GM23338 (cell line): ENCODE measurements around the gene RAD51B. TPM values are rescaled to one million over a fixed set of nuclear protein-coding genes. Genes with fewer than 3 reads are reported as not detected.

ENCODE experiments used
- ATAC-seq: fragments of 200-7000 bp; cut with Tn5 transposase; 3 replicates; pipeline ENCODE4 v1.9.1; 2020
- DNase-seq: peaks from one replicate; pipeline ENCODE4 v3.0.0-alpha.2; 2015; ENCODE audit warnings: low spot score
- H2AFZ ChIP-seq: fragments of 200-600 bp; sonication (generic); 2 replicates; pipeline ENCODE4 v1.8.0; 2016; ENCODE audit warnings: antibody characterized with exemption, mild to moderate bottlenecking, moderate library complexity
- H3F3A ChIP-seq: fragments of 200-600 bp; sonication (generic); replicated peaks from 2 replicates; pipeline ENCODE4 v1.8.0; 2017; ENCODE audit warnings: antibody characterized with exemption, mixed run types, low read depth
- H3K27ac ChIP-seq: fragments of 200-600 bp; sonication (generic); 2 replicates; pipeline ENCODE4 v1.6.1; 2016; ENCODE audit warnings: low read depth
- H3K27me3 ChIP-seq: fragments of 200-600 bp; sonication (generic); 2 replicates; pipeline ENCODE4 v1.8.0; 2016; ENCODE audit warnings: mild to moderate bottlenecking, mixed run types, moderate library complexity; ENCODE audit not compliant: insufficient read depth
- H3K36me3 ChIP-seq: fragments of 200-600 bp; sonication (generic); 2 replicates; pipeline ENCODE4 v1.8.0; 2016; ENCODE audit warnings: mild to moderate bottlenecking; ENCODE audit not compliant: insufficient read depth
- H3K4me1 ChIP-seq: fragments of 200-600 bp; sonication (generic); 2 replicates; pipeline ENCODE4 v1.8.0; 2016; ENCODE audit warnings: mild to moderate bottlenecking, moderate library complexity; ENCODE audit not compliant: insufficient read depth
- H3K4me2 ChIP-seq: fragments of 200-600 bp; sonication (generic); 2 replicates; pipeline ENCODE4 v1.7.1; 2017; ENCODE audit warnings: mixed run types
- H3K4me3 ChIP-seq: fragments of 200-600 bp; sonication (generic); 2 replicates; pipeline ENCODE4 v1.6.1; 2016; ENCODE audit warnings: mixed run types
- H3K79me2 ChIP-seq: fragments of 200-600 bp; sonication (generic); replicated peaks from 2 replicates; pipeline ENCODE4 v1.8.0; 2017; ENCODE audit warnings: mild to moderate bottlenecking; ENCODE audit not compliant: insufficient read depth
- H3K9me2 ChIP-seq: fragments of 200-600 bp; sonication (generic); 2 replicates; pipeline ENCODE4 v1.8.0; 2017; ENCODE audit not compliant: insufficient read depth
- H4K20me1 ChIP-seq: fragments of 200-600 bp; sonication (generic); replicated peaks from 2 replicates; pipeline ENCODE4 v1.8.0; 2017; ENCODE audit warnings: mild to moderate bottlenecking; ENCODE audit not compliant: insufficient read depth
- H3K27ac Mint-ChIP-seq: 2 replicates; pipeline ENCODE4 v1.8.0; 2020; ENCODE audit warnings: inconsistent platforms, mild to moderate bottlenecking, moderate library complexity, mixed read lengths
- H3K27me3 Mint-ChIP-seq: 3 replicates; pipeline ENCODE4 v1.8.0; 2022; ENCODE audit warnings: low read depth, mild to moderate bottlenecking, moderate library complexity, mixed read lengths, inconsistent platforms; ENCODE audit not compliant: insufficient read depth, poor library complexity
- H3K36me3 Mint-ChIP-seq: 3 replicates; pipeline ENCODE4 v1.8.0; 2021; ENCODE audit warnings: low read depth, mild to moderate bottlenecking, inconsistent platforms, moderate library complexity, mixed read lengths
- H3K4me1 Mint-ChIP-seq: 3 replicates; pipeline ENCODE4 v1.8.0; 2020; ENCODE audit warnings: mild to moderate bottlenecking, inconsistent platforms, mixed read lengths
- H3K4me3 Mint-ChIP-seq: 3 replicates; pipeline ENCODE4 v1.8.0; 2021; ENCODE audit warnings: moderate library complexity, mild to moderate bottlenecking, inconsistent platforms, mixed read lengths
- H3K9me3 Mint-ChIP-seq: 3 replicates; pipeline ENCODE4 v1.8.0; 2020; ENCODE audit warnings: moderate library complexity, mild to moderate bottlenecking, inconsistent platforms, mixed read lengths
- CREB1 ChIP-seq: fragments of 250-450 bp; sonication (Bioruptor Pico); IDR thresholded peaks from 2 replicates; pipeline ENCODE4 v1.5.0; 2020; ENCODE audit warnings: low read depth, mild to moderate bottlenecking, moderate library complexity
- CTCF ChIP-seq, 2 experiments: fragments of 200-600 bp in 1 of 2; sonication (generic) in 1 of 2; conservative IDR thresholded peaks; 2 replicates each; pipeline versions ENCODE4 v1.5.1 to v1.6.1; 2016 to 2017; ENCODE audit warnings: antibody characterized with exemption in 2 of 2, low read depth in 2 of 2, mild to moderate bottlenecking in 2 of 2, moderate library complexity in 1 of 2
- EZH2 ChIP-seq: fragments of 200-600 bp; sonication (generic); IDR thresholded peaks from one replicate; pipeline ENCODE4 v1.8.0; 2017; ENCODE audit warnings: antibody characterized with exemption, mild to moderate bottlenecking, low read depth; ENCODE audit not compliant: unreplicated experiment
- JUNB ChIP-seq: IDR thresholded peaks from one replicate; pipeline ENCODE4 v1.6.1; 2016; ENCODE audit warnings: antibody characterized with exemption; ENCODE audit not compliant: unreplicated experiment
- NANOG ChIP-seq: IDR thresholded peaks from 2 replicates; pipeline ENCODE4 v1.6.1; 2016; ENCODE audit warnings: antibody characterized with exemption, borderline replicate concordance
- POLR2AphosphoS5 ChIP-seq: IDR thresholded peaks from 2 replicates; pipeline ENCODE4 v1.6.1; 2016; ENCODE audit warnings: antibody characterized with exemption, low read depth
- STAT1 ChIP-seq: IDR thresholded peaks from one replicate; pipeline ENCODE4 v1.6.1; 2016; ENCODE audit warnings: antibody characterized with exemption; ENCODE audit not compliant: unreplicated experiment
- ZNF114 ChIP-seq: fragments of 250-450 bp; sonication (Bioruptor Pico); IDR thresholded peaks from 2 replicates; pipeline ENCODE4 v1.5.0; 2020; ENCODE audit warnings: mild to moderate bottlenecking, moderate library complexity
- ZNF331 ChIP-seq: fragments of 250-450 bp; sonication (Bioruptor Pico); IDR thresholded peaks from 2 replicates; pipeline ENCODE4 v1.5.0; 2020; ENCODE audit warnings: low read depth, mild to moderate bottlenecking, moderate library complexity
- ZNF462 ChIP-seq: fragments of 250-450 bp; sonication (Bioruptor Pico); IDR thresholded peaks from 2 replicates; pipeline ENCODE4 v1.5.0; 2020; ENCODE audit warnings: mild to moderate bottlenecking, moderate library complexity
- polyA plus RNA-seq: library from polyadenylated mRNA; unstranded; fragments of >200 nt; fragmentation: Nextera tagmentation; extraction: Ambion mirVana; gene quantifications from 2 replicates; pipeline ENCODE4 v1.2.1, GENCODE V29; 2016
- total RNA-seq: library from RNA; depleted of rRNA; stranded (reverse); fragments of >200 nt; shearing (Covaris generic); gene quantifications from 2 replicates; pipeline ENCODE4 v1.2.3, GENCODE V29; 2014
- TF ChIP-seq, protein P1 (sequence below): IDR thresholded peaks from 2 replicates; pipeline ENCODE4 v1.6.1; 2016; ENCODE audit warnings: antibody characterized with exemption
- TF ChIP-seq, protein P2 (sequence below): IDR thresholded peaks from one replicate; pipeline ENCODE4 v1.6.1; 2018; ENCODE audit warnings: antibody characterized with exemption; ENCODE audit not compliant: unreplicated experiment

The RAD51B gene
- total and polyA plus RNA-seq, 2 experiments from 2014 or later, result 15.7 to 29.1 TPM

- no peak overlapping the region for H3K27ac Mint-ChIP-seq
- H3K27me3 Mint-ChIP-seq, result peaks cover 3% of the 10 kb centered on the region
- no peaks in the 10 kb centered on the region for H3K27me3 ChIP-seq
- H3K9me3 Mint-ChIP-seq, result no peaks in the 10 kb centered on the region
- no peak for DNase-seq
- H3K4me3 Mint-ChIP-seq, result no peak overlapping the region
- H3K4me2 ChIP-seq, result no peak overlapping the region
- no peak overlapping the region for H2AFZ ChIP-seq
- no peak overlapping the region for H3K27ac ChIP-seq
- no peaks in the 10 kb centered on the region for H3K9me2 ChIP-seq
- H3K36me3 ChIP-seq, result no peaks in the 10 kb centered on the region
- no peaks in the 10 kb centered on the region for H3K79me2 ChIP-seq
- TF ChIP-seq ZNF114 (CRISPR knock-in tag) (no peak), POLR2AphosphoS5 (no peak), ZNF331 (CRISPR knock-in tag) (no peak), EZH2 (no peak), STAT1 (no peak), ZNF462 (no peak), JUNB (no peak), CREB1 (CRISPR knock-in tag) (no peak), CTCF (conservative IDR thresholded peaks at IDR 0.05; ENCODE audit: low read depth in 2 of 2) (no peak), NANOG (no peak)
- TF ChIP-seq, protein P1, sequence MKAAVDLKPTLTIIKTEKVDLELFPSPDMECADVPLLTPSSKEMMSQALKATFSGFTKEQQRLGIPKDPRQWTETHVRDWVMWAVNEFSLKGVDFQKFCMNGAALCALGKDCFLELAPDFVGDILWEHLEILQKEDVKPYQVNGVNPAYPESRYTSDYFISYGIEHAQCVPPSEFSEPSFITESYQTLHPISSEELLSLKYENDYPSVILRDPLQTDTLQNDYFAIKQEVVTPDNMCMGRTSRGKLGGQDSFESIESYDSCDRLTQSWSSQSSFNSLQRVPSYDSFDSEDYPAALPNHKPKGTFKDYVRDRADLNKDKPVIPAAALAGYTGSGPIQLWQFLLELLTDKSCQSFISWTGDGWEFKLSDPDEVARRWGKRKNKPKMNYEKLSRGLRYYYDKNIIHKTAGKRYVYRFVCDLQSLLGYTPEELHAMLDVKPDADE, result no peak
- TF ChIP-seq, protein P2, sequence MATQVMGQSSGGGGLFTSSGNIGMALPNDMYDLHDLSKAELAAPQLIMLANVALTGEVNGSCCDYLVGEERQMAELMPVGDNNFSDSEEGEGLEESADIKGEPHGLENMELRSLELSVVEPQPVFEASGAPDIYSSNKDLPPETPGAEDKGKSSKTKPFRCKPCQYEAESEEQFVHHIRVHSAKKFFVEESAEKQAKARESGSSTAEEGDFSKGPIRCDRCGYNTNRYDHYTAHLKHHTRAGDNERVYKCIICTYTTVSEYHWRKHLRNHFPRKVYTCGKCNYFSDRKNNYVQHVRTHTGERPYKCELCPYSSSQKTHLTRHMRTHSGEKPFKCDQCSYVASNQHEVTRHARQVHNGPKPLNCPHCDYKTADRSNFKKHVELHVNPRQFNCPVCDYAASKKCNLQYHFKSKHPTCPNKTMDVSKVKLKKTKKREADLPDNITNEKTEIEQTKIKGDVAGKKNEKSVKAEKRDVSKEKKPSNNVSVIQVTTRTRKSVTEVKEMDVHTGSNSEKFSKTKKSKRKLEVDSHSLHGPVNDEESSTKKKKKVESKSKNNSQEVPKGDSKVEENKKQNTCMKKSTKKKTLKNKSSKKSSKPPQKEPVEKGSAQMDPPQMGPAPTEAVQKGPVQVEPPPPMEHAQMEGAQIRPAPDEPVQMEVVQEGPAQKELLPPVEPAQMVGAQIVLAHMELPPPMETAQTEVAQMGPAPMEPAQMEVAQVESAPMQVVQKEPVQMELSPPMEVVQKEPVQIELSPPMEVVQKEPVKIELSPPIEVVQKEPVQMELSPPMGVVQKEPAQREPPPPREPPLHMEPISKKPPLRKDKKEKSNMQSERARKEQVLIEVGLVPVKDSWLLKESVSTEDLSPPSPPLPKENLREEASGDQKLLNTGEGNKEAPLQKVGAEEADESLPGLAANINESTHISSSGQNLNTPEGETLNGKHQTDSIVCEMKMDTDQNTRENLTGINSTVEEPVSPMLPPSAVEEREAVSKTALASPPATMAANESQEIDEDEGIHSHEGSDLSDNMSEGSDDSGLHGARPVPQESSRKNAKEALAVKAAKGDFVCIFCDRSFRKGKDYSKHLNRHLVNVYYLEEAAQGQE, result no peak
- no peak for ATAC-seq
- no peaks in the 10 kb centered on the region for H3K36me3 Mint-ChIP-seq
- H3F3A ChIP-seq, result no peaks in the 10 kb centered on the region
- H3K4me1 Mint-ChIP-seq, result peaks cover 26% of the 10 kb centered on the region
- peaks cover 4% of the 10 kb centered on the region; the same call in 1 of the 2 replicates for H3K4me1 ChIP-seq
- H3K4me3 ChIP-seq, result no peak overlapping the region
- no peaks in the 10 kb centered on the region for H4K20me1 ChIP-seq
Observed at GRCh38 chr14:68160779-68161546, 341.4 kb downstream of the RAD51B start.
